ENCODE results near the gene GJA3. TPM values are rescaled to one million over a fixed set of nuclear protein-coding genes. Genes with fewer than 3 reads are reported as not detected.

The GJA3 gene
- total and polyA plus RNA-seq, 9 of the 15 experiments (the other 6 are each of a cell fraction or from before 2014, with no cell fraction given) = 0.03 to 0.13 (median 0.04) TPM; not detected in 4

DNA sequence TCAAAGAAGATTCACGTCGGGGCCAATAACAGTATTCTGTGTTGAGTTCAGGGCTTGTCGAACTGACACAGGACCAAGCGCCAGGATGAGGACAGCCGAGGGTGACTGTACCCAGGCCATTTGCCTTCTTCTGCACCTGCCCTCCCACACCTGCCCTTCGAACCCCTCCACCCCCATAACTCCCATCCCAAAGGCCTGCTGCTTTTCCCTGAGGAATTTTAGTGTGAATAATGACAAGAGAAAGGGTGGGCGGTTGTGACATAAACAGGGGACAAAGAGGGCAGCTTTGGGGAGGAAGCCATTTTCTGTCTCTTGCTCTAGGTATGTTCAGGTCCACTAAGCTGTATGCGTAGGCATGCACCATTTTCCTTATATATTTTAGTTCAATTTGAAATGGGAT is 26.1 kb downstream of the GJA3 start (continued):
- no peak for TF ChIP-seq GABPB2 (CRISPR knock-in tag; conservative IDR thresholded peaks at IDR 0.05)

DNA sequence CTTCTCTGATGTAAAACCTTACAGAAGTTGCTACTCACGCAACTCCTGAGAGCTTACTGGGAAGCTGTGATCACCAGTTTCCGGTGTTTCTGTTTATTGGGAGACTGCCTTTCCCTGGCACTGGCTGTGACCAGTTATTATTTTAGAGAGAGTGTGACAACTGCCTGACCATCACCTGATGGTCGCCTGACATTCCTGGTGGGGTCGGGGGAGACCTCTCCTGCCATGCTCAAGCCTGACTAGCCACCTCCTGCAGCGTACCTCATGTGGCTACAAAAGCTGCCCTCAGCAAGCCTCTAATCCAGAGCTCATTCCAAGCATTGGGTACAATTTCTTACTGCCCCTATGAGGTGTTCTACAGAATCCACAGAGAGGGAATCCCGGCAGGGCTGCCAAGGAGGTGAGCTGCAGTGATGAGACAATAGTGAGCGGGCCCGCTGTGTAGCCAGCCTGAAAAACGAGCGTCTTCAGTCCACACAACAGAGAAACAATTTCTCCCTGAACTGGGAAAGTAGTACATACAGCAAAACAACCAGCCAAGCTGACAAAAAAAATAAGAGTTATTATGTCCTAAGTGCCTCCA is 28.7 kb downstream of the GJA3 start:
- no peaks in the 10 kb centered on the region for H4K20me1 ChIP-seq (replicated peaks; ENCODE audit: control insufficient read depth, insufficient read depth, low read length)
- H3K79me2 ChIP-seq (ENCODE audit: control insufficient read depth, insufficient read depth, low read length) = no peaks in the 10 kb centered on the region
- H3K4me2 ChIP-seq (ENCODE audit: insufficient read depth, low read length) = no peak overlapping the region
- H3K4me3 ChIP-seq = no peak overlapping the region
- H3K4me1 ChIP-seq (replicated peaks in 1 of 2; ENCODE audit: control insufficient read depth in 2 of 2, insufficient read depth in 2 of 2, low read length in 2 of 2) = peaks cover 0 to 10% of the 10 kb centered on the region in 2 experiments; a peak in 2 of 5 replicates
- intact Hi-C loops (cut with micrococcal nuclease) = no loop called here
- 9% methylated on average over 8 of the region's 10 CpGs for WGBS (ENCODE audit: insufficient coverage, low coverage, missing lambda C conversion rate)
- no peak for FAIRE-seq
- in situ Hi-C loops (cut with MboI) = no loop called here
- peaks cover 0 to 10% of the 10 kb centered on the region in 2 experiments; a peak in 1 of 5 replicates for H3K27me3 ChIP-seq (ENCODE audit: control insufficient read depth in 2 of 2, insufficient read depth in 2 of 2, low read length in 2 of 2)
- H3K9me1 ChIP-seq (ENCODE audit: control insufficient read depth, insufficient read depth, low read length) = no peaks in the 10 kb centered on the region
- H3K36me3 ChIP-seq (ENCODE audit: control insufficient read depth, insufficient read depth, low read length) = no peaks in the 10 kb centered on the region
- no peaks in the 10 kb centered on the region for H3K9me3 ChIP-seq (replicated peaks; ENCODE audit: control insufficient read depth, insufficient read depth, low read depth, low read length)
- CTCF ChIA-PET (ENCODE audit: low intra/inter-chr PET ratio) = no interaction called here
- no peak overlapping the region for H2AFZ ChIP-seq (ENCODE audit: low read depth, low read length)
- no peak overlapping the region for H3K27ac ChIP-seq (ENCODE audit: extremely low read depth, low read depth, low read length)
- TF ChIP-seq SRSF3 (IDR thresholded peaks at IDR 0.05; ENCODE audit: insufficient read depth, low read length) (no peak), CC2D1A (IDR thresholded peaks at IDR 0.05) (no peak), MTA2 (IDR thresholded peaks at IDR 0.05; ENCODE audit: low read depth) (no peak), FOXK1 (CRISPR knock-in tag; IDR thresholded peaks at IDR 0.05; ENCODE audit: borderline replicate concordance) (no peak), HCFC1 (IDR thresholded peaks at IDR 0.05; ENCODE audit: low read depth, low read length) (no peak), EGR1 (conservative IDR thresholded peaks at IDR 0.05) (no peak), ZNF79 (CRISPR knock-in tag; IDR thresholded peaks at IDR 0.05; ENCODE audit: low read depth) (no peak), HSF4 (CRISPR knock-in tag; IDR thresholded peaks at IDR 0.05; ENCODE audit: borderline replicate concordance) (no peak), CCNT2 (IDR thresholded peaks at IDR 0.05; ENCODE audit: borderline replicate concordance, extremely low read depth, insufficient read length, low read depth, low read length) (no peak), TGIF2 (CRISPR knock-in tag; IDR thresholded peaks at IDR 0.05) (no peak), WHSC1 (IDR thresholded peaks at IDR 0.05; ENCODE audit: low read length) (no peak), GATAD2B (IDR thresholded peaks at IDR 0.05; ENCODE audit: borderline replicate concordance) (no peak)
- TF ChIP-seq, protein P1, sequence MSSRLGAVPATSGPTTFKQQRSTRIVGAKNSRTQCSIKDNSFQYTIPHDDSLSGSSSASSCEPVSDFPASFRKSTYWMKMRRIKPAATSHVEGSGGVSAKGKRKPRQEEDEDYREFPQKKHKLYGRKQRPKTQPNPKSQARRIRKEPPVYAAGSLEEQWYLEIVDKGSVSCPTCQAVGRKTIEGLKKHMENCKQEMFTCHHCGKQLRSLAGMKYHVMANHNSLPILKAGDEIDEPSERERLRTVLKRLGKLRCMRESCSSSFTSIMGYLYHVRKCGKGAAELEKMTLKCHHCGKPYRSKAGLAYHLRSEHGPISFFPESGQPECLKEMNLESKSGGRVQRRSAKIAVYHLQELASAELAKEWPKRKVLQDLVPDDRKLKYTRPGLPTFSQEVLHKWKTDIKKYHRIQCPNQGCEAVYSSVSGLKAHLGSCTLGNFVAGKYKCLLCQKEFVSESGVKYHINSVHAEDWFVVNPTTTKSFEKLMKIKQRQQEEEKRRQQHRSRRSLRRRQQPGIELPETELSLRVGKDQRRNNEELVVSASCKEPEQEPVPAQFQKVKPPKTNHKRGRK (tag; IDR thresholded peaks at IDR 0.05) = no peak
- no peak for ATAC-seq
- no TSS peak for BruUV-seq (replicated peaks)
- no peak overlapping the region for H3K9ac ChIP-seq (ENCODE audit: insufficient read depth in 1 of 2, low read depth in 2 of 2, low read length in 2 of 2)
- DNase-seq (ENCODE audit: extremely low read depth in 1 of 4, low spot score in 3 of 4) = no peak
- POLR2A ChIA-PET = interaction anchor here (0.7 to 1.2 kb wide), 4 partner anchors 9 to 14 kb away, joined by 3 to 5 read pairs (median 4); no protein-coding TSS in a partner anchor
